NCI-H524 (cell line): ENCODE data around the gene TRDN.
"Not testable (repeated sequence)": the region's sequence is repeated elsewhere in the genome, so short reads cannot be mapped to it uniquely, and the experiment has no call there.

ENCODE experiments used
- DNase-seq, 2 experiments: peaks; one replicate each; lab custom pipeline; 2025; lab: John Stamatoyannopoulos, UW

TRDN gene

DNA sequence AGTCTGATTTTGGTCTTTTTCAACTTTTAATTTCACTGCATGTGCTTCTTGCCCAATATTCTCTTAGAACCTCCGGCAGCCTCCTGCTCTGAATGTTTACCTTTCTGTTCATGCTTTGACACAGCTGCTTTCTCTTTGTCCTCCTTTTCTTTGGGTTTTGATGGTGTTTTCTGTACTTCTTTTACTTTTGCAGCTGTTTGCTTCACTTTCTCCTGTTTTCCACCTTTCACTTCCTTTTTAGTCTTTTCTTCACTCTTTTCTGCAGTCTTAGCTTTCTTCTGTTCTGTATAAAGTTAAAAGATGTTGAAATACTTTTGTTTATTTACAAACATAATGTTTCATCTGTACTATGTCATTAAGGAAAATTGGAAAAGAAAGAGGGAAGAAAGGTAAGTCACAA is 133.1 kb downstream of the TRDN start:
- DNase-seq, result no peak

- no peak for DNase-seq
Observed at GRCh38 chr6:123497025-123497424, 139.7 kb downstream of the TRDN start.

GRCh38 chr6:123489589-123489988 is 147.2 kb downstream of the TRDN start:
- DNase-seq, result no peak

DNA sequence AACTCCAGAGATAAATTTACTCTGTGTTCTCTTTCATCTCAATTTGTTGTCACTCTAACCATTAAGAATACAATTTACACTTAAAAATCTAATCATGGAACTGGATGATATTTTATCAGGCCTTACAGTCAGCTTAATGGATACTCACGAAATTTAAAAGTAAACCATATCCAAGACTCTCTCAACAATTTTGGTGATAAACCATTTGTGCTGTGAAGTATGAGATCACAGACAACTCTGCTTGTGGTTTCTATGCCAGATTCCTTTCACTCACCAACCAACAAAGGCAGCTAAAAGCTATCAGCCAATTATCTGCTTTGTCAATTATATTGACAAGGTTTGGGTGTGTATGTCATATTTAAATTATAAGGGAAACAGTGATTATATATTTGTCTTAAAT is 155.8 kb downstream of the TRDN start:
- no peak for DNase-seq

- DNase-seq, result not testable (repeated sequence)
Observed at GRCh38 chr6:123472025-123472702, 164.6 kb downstream of the TRDN start.

- DNase-seq, result no peak
Observed at GRCh38 chr6:123467392-123467791, 169.4 kb downstream of the TRDN start.

DNA sequence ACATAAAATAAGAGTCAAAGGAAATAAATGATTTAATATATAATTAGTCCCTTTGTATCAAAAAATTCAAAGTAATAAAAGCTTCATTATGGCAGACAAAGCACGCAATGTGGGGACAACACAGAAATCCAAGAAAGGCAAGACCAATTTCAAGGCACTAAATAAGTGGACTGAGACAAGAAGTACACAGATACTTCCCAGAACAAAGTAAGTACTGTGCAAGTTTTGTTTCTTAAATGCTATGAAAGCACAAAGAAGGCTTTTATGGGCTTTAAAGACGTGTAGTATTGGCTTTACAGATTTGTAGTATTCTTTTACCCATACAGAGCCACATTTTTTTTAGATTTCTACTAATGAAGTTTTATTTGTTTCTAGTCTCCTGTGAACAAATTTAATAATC is 174.6 kb downstream of the TRDN start:
- DNase-seq, result no peak

- DNase-seq, result no peak
Observed at GRCh38 chr6:123458218-123458617, 178.5 kb downstream of the TRDN start.

DNA sequence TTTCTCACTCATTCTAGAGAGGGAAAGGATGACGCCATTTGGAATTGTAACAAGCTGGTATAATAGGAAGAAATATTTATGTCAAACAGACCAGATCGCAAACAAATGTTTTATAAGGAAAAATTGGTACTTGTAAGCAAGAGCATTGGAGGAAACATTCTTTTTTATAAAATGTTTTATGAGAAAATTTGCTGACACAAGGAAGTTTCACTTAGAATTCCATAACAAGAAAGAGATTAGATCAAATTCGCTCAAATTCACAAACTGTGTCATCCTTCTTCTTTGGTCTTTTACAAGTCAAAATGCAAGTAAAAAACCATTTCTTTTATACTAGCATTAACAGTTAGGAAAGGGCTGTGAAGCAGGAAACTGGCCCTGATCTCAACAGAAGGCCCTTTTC is 179.9 kb downstream of the TRDN start:
- no peak for DNase-seq

DNA sequence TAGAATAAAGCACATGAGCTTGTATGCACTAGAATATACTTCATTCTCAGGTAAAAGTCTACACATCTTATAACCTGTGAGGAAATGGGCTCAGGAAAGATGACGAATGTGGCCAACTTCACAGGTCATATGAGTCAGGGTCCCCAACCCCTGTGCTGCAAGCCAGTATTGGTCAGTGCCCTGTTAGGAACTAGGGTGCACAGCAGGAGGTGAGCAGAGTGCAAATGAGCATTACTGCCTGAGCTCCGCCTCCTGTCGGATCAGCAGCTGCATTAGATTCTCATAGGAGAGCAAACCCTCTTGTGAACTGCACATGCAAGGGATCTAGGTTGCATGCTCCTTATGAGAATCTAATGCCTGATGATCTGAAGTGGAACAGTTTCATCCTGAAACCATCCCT is 182.3 kb downstream of the TRDN start:
- no peak for DNase-seq

GRCh38 chr6:123453071-123453470 is 183.7 kb downstream of the TRDN start:
- not testable (repeated sequence) for DNase-seq

DNA sequence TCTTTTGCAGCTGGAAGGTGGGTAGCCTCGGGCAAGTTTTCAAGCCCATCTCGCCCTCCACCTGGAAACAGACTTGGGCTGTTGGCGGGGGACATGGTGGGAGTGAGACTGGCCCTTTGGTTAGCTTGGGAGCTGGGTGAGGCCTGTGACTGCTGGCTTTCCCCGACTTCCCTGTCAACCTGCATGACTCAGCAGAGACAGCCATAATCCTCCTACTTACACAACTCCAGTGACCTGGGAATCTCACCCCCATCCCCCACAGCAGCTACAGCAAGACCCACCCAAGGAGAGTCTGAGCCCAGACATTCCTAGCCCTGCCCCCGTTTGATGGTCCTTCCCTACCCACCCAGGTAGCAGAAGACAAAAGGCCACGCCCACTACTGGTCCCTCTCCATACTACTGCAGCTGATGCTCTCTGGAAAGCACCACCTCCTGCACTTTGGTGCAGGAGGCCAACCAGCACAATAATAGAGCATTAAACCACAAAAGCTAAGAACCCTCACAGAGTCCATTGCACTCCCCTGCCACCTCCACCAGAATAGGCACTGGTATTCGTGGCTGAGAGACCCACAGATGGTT is 188.4 kb downstream of the TRDN start:
- DNase-seq, result no peak

- no peak for DNase-seq
Observed at GRCh38 chr6:123447315-123447937, 189.3 kb downstream of the TRDN start.

DNA sequence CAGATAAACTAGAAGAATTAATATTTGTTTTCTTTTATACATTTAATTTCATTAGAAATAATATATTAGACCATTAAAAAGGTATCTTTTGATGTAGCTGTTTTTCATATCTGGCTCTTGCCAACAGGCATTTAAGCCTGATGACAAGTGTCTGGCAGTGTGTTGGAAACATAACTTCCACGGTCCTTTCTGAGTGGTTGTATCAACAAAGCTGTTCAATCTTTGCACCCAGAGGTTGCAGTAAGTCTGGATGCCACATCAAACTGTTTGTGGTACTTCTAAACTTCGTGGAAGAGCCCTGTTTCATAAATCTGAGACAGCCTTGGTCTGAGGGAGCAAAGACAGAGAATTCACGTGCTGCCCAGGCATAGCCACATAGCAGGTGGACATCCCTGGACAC is 197.4 kb downstream of the TRDN start:
- no peak for DNase-seq

DNA sequence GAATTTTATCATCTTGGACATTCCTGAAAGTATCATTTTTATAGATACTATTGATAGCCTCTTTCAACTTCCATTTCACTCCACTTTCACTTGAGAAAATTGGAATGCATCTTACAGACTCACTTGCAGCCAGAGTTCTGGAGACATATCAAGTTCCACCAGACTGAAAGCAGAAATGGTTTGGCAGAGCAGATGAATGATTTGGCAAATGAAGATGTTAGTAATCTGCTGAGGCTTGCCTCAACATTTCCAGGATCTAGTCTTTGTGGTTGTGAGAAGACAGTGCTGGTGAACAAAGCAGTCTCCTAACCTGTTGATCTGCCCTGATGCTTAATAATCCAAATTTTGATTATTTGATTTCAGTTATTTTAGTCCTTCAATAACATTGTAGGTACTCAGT is 202.6 kb downstream of the TRDN start:
- DNase-seq, result no peak

GRCh38 chr6:123430970-123431369 is 205.8 kb downstream of the TRDN start:
- no peak for DNase-seq

- DNase-seq, result no peak
Observed at GRCh38 chr6:123427008-123427407, 209.7 kb downstream of the TRDN start.

DNA sequence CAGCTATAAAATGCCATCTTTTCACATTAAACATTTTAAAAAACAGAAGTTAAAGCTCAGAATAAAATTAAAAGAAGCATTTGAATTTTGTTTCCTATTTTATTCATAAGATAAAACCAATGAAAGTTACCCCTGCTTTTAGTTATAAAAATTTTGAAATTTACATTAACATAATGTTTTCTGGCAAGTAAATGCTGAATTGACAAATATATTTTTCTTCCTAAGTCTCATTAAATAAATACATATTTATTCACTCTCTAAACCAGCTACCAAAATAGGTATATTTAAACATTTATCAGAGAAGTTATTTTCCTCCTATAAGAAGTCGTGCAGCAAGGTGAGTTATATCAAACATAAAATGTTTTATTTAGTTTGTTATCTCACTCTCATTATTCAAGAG is 213.6 kb downstream of the TRDN start:
- DNase-seq, result no peak

DNA sequence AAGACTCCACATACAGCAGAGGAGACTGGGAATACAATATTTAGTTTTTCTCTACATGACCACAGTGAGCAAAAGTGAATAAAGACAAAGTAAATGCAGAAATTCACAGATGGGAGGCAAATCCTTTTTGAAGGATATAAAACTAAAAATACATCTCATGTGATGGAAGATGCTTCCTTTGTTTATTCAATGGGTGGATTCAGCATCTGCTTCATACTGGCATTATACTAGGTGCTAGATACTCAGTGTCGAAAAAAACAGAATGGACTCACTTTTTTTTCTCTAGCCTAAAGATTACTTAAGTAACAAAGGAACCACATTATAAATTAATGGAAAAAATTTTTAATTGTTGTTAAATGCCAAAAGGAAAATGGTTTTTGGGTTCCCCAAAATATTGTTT is 216.2 kb downstream of the TRDN start:
- no peak for DNase-seq

DNA sequence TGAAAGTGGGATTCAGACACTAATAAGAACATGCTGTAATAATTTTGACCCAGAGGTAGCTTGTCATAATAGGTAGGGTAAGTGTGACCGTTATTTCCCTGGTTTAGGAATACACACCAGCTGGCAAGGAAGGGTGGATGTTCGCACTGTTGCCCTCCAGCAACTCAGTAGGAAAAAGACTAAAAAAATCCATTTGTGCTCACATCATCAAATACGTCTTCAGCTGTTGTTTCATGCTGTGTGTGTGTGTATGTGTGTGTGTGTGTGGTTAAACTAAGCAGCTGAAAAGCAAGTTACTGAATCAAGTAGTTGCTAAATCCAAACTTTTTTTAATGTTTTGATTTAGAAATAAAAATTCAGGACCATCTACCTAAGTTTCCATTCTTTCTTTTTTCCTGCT is 218.7 kb downstream of the TRDN start:
- no peak for DNase-seq

DNA sequence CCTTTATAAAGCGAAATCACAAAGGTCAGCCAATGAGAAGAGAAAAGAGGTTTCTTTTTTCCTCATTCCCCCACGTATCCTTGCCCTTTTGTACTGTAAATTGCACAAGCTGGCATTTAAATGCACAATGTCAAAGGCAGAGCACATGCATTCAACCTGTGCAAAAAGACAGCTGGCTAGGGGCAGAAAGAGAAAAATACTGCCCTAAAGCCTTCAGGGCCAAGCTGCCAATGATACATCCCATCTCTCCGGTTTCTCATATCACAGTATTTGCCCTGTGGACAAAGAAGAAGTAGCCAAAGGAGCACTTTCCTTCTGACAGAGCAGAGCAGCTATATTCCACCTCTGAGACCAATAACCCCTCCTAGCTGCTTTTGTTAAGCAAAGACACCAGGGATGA is 219.2 kb downstream of the TRDN start:
- no peak for DNase-seq

GRCh38 chr6:123415844-123416468 is 220.8 kb downstream of the TRDN start:
- DNase-seq, result peak; percentile 47 to 72

DNA sequence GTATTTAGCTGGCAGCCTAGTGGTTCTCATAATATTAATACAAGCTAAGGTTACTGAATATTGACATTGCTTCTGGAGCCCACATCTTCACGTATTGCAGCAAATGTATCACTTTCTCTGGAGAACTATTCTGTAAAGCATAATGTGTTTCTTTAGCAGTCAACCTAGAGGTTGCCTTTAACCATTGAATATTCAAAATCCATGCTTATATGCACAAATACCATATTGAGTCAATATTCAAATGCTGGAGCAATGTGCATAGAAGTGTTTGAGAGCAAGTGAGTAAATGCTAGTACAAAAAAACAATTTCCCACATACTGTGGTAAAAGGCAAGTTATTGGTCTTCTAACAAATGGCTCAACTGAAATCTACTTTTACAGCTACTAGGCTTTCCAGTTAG is 231.8 kb downstream of the TRDN start:
- DNase-seq, result no peak
